Esophagus muscularis mucosa (tissue), 4 donors: ENCODE measurements around the gene B4GALT6. TPM values are rescaled to one million over a fixed set of nuclear protein-coding genes. Genes with fewer than 3 reads are reported as not detected.
A peak's percentile ranks its signal among the peaks of the same experiment; 100 is the strongest.

Experiments used
- DNase-seq: peaks from one replicate; pipeline ENCODE4 v3.0.0-alpha.2; 2017; ENCODE audit errors: extremely low spot score
- H3K27ac ChIP-seq, 4 donors: fragments of 200-600 bp; sonication (generic); replicated peaks in 1 of 4; 1 replicate in 3 of 4; 2 replicates in 1 of 4; pipeline ENCODE4 v1.5.1; 2016 to 2019; ENCODE audit warnings: mild to moderate bottlenecking in 1 of 4
- H3K27me3 ChIP-seq, 4 donors: fragments of 200-600 bp; sonication (generic); one replicate each; pipeline versions ENCODE4 v1.5.1 to v1.6.0; 2016 to 2019
- H3K36me3 ChIP-seq, 4 donors: fragments of 200-600 bp; sonication (generic); one replicate each; pipeline ENCODE4 v1.5.1; 2016 to 2019
- H3K4me1 ChIP-seq, 4 donors: fragments of 200-600 bp; sonication (generic); one replicate each; pipeline ENCODE4 v1.5.1; 2016 to 2019
- H3K4me3 ChIP-seq, 4 donors: fragments of 200-600 bp; sonication (generic); 1 replicate in 2 of 4; 2 replicates in 2 of 4; pipeline ENCODE4 v1.5.1; 2016 to 2019; ENCODE audit warnings: mild to moderate bottlenecking in 4 of 4, moderate library complexity in 1 of 4
- H3K9me3 ChIP-seq, 4 donors: fragments of 200-600 bp; sonication (generic); 1 replicate in 3 of 4; 2 replicates in 1 of 4; pipeline ENCODE4 v1.5.1; 2016 to 2019
- CTCF ChIP-seq, 3 experiments: fragments of 200-600 bp in 2 of 3; fragments of 450-650 bp in 1 of 3; sonication (generic) in 2 of 3; IDR thresholded peaks; one replicate each; pipeline ENCODE4 v1.5.1; 2017 to 2019; ENCODE audit warnings: antibody characterized with exemption in 3 of 3, mild to moderate bottlenecking in 2 of 3, moderate library complexity in 1 of 3
- EP300 ChIP-seq: sonication (generic); formaldehyde crosslinking; IDR thresholded peaks from one replicate; pipeline ENCODE4 v1.6.1; 2017; ENCODE audit warnings: antibody characterized with exemption
- POLR2A ChIP-seq: fragments of 450-650 bp; IDR thresholded peaks from one replicate; pipeline ENCODE4 v1.6.1; 2017; ENCODE audit warnings: antibody characterized with exemption, moderate library complexity, mild to moderate bottlenecking, low read depth
- POLR2AphosphoS5 ChIP-seq, 2 donors: sonication (generic); formaldehyde crosslinking; IDR thresholded peaks; one replicate each; pipeline ENCODE4 v1.6.1; 2017; ENCODE audit warnings: antibody characterized with exemption in 2 of 2
- WGBS: methylation state at CpG from one replicate; pipeline ENCODE4 v1.1.5; 2018; 5-methylcytosine and 5-hydroxymethylcytosine counted together
- intact Hi-C: fragments of 100-400 bp; cut with DNase I; formaldehyde crosslinking; loops from one replicate; pipeline ENCODE4 v1.15.1; 2023
- total RNA-seq, 4 donors: library from RNA; depleted of rRNA; stranded (reverse); fragments of >200 nt; gene quantifications; one replicate each; pipeline versions ENCODE4 v1.1.0 to v1.2.1, GENCODE V29; 2016

B4GALT6 gene
- total RNA-seq, 4 donors from 2014 or later, result 4.5 to 12.0 (median 8.0) TPM

GRCh38 chr18:31685097-31686082, 1.0 kb upstream of the B4GALT6 start:
- Histone ChIP-seq H3K4me3 (peak overlapping the region; percentile 78 to 84 (median 80)), H3K27me3 (no peaks in the 10 kb centered on the region), H3K27ac (peak overlapping the region; percentile 82 to 90 (median 86)), H3K36me3 (no peaks in the 10 kb centered on the region), H3K9me3 (no peaks in the 10 kb centered on the region), H3K4me1 (peaks cover 3 to 37% (median 23%) of the 10 kb centered on the region in 4 donors)
- intact Hi-C loops, result loop anchor here (5.0 kb wide), 1 partner anchor 37 kb away; no protein-coding TSS in a partner anchor
- DNase-seq, result no peak
- TF ChIP-seq EP300 (no peak), CTCF (IDR thresholded peaks at IDR 0.05) (peak; percentile 23 to 51 (median 49)), POLR2AphosphoS5 (IDR thresholded peaks at IDR 0.05) (peak in 1 of 2 donors; percentile 48)
- 5% methylated on average over 33 of the region's 115 CpGs for WGBS

- no peaks in the 10 kb centered on the region for H3K27me3 ChIP-seq
- peak overlapping the region; percentile 78 to 84 (median 80) for H3K4me3 ChIP-seq
- no peak for DNase-seq
- no peaks in the 10 kb centered on the region for H3K9me3 ChIP-seq
- H3K4me1 ChIP-seq, result peaks cover 10 to 51% (median 27%) of the 10 kb centered on the region in 4 donors
- no peaks in the 10 kb centered on the region for H3K36me3 ChIP-seq
- no peak for TF ChIP-seq EP300
- no peak for TF ChIP-seq CTCF (IDR thresholded peaks at IDR 0.05)
- TF ChIP-seq POLR2A, result no peak
- TF ChIP-seq POLR2AphosphoS5 (IDR thresholded peaks at IDR 0.05), result no peak
- H3K27ac ChIP-seq, result peak overlapping the region; percentile 82 to 90 (median 86)
- 14% methylated on average over 9 of the region's 9 CpGs for WGBS
- intact Hi-C loops, result no loop called here
These were observed 458 bp downstream of the B4GALT6 start for GRCh38 chr18:31683968-31684278.

- H3K4me1 ChIP-seq, result peaks cover 14 to 60% (median 35%) of the 10 kb centered on the region in 4 donors
- peak overlapping the region in 1 of 4 donors; percentile 0 for H3K27ac ChIP-seq
- 57% methylated on average over 5 of the region's 5 CpGs for WGBS
- intact Hi-C loops, result no loop called here
- H3K9me3 ChIP-seq, result no peaks in the 10 kb centered on the region
- H3K36me3 ChIP-seq, result no peaks in the 10 kb centered on the region
- H3K27me3 ChIP-seq, result no peaks in the 10 kb centered on the region
- peak overlapping the region in 3 of 4 donors; percentile 78 to 84 (median 78) for H3K4me3 ChIP-seq
- no peak for TF ChIP-seq POLR2A
- no peak for DNase-seq
These were observed 1.3 kb downstream of the B4GALT6 start for GRCh38 chr18:31683106-31683505.

GRCh38 chr18:31680831-31681568, 3.4 kb downstream of the B4GALT6 start:
- Histone ChIP-seq H3K27me3 (no peaks in the 10 kb centered on the region), H3K4me1 (peaks cover 14 to 58% (median 40%) of the 10 kb centered on the region in 4 donors), H3K36me3 (no peaks in the 10 kb centered on the region), H3K9me3 (no peaks in the 10 kb centered on the region), H3K27ac (no peak overlapping the region), H3K4me3 (no peak overlapping the region)
- no peak for DNase-seq
- peak in 1 of 3 experiments; percentile 31 for TF ChIP-seq CTCF (IDR thresholded peaks at IDR 0.05)
- TF ChIP-seq POLR2AphosphoS5 (IDR thresholded peaks at IDR 0.05), result no peak
- no peak for TF ChIP-seq POLR2A
- TF ChIP-seq EP300, result no peak
- 93% methylated on average over 2 of the region's 2 CpGs for WGBS
- intact Hi-C loops, result no loop called here

GRCh38 chr18:31680433-31680811, 4.0 kb downstream of the B4GALT6 start:
- Histone ChIP-seq H3K27me3 (no peaks in the 10 kb centered on the region), H3K9me3 (no peaks in the 10 kb centered on the region), H3K27ac (no peak overlapping the region), H3K4me1 (peaks cover 14 to 52% (median 34%) of the 10 kb centered on the region in 4 donors), H3K36me3 (no peaks in the 10 kb centered on the region), H3K4me3 (no peak overlapping the region)
- DNase-seq, result no peak
- WGBS, result 69% methylated on average over 1 of the region's 1 CpG
- TF ChIP-seq POLR2A (no peak), POLR2AphosphoS5 (IDR thresholded peaks at IDR 0.05) (no peak), CTCF (IDR thresholded peaks at IDR 0.05) (no peak), EP300 (no peak)
- intact Hi-C loops, result no loop called here
